NK-92 (cell line): ENCODE measurements around the gene PXDC1.

Experiments used
- DNase-seq: peaks from one replicate; lab custom pipeline; 2025; ENCODE audit not compliant: unreplicated experiment; lab: John Stamatoyannopoulos, UW

Gene PXDC1, protein sequence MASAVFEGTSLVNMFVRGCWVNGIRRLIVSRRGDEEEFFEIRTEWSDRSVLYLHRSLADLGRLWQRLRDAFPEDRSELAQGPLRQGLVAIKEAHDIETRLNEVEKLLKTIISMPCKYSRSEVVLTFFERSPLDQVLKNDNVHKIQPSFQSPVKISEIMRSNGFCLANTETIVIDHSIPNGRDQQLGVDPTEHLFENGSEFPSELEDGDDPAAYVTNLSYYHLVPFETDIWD

GRCh38 chr6:3751077-3751729 is at the start of gene PXDC1:
PXDC1 (minus strand) TSS chr6:3751713; CDS start chr6:3751531, 182 bp downstream.
- no peak for DNase-seq

DNA sequence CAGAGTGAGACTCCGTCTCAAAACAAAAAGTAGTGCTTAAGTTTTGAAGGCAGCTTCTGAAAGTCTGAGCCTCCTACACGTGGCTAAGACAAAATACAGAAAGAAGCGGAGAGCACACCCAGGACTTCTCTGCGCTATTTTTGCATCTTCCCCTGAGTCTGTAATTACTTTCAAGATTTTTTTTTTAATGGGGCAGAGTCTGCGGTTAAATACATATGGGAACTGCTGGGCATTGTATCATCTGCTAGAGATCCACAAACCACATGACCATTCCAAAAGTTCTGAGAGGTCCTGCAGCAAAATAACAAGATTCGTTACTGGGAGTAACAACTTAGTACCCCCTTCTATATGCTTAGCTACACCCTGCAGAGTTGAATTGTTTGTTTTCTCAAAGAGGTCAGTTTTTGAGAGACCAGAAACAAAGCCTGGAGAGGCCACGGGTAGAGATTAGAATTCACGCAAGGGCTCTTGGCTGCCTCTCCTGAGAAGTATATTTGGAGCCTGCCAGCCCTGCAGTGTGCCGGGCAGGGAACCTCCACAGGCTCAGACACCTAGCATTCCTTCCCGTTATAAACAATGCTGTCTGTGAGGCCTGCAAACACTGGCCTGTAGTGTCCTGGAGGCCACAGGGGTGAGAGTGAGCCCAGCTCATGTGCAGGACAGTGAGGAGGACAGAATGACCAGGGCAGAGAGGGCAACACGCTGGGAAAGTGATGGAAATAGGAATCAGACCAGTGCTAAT is 49.5 kb upstream of the PXDC1 start:
- DNase-seq, result no peak

GRCh38 chr6:3799719-3800118 is 48.2 kb upstream of the PXDC1 start:
- no peak for DNase-seq

DNA sequence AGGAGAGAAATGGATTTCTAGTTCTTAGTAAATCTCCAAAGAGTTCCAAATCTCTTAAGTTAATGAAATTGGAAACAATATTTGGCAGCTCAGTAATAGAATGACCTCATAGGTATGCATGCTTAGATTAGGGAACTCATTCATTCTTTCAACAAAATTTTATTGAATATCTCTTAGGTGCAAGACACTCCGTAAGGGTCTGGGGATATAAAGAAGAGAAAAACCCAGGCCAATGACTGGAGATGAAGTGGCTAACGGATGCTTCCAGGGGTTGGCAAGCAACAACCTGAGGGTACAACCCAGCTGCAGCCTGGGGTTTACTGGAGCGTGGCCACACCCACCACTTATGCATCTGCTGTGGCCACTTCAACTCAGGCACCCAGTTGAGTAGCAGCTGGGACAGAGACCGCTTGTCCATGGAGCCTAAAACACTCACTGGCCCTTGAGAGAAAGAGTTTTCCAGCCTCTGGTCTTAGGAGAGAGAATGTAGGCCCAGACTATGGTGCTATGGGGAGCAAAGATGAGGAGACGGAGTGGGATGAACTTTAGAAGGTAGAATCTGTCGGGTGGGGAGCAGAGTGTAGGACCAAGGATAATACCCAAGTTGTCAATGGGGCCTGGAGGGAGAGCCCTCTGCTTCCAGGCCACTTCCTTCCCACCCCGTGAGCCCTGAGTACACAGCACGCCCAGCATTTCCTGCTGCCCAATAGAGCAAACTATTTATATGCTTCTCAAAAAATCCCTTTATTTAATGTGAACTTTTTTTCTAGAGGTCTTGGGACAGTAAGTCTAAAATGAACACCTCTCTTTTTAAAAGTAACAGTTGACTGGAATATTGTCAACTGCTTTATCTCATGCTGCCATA is 46.8 kb upstream of the PXDC1 start:
- no peak for DNase-seq

DNA sequence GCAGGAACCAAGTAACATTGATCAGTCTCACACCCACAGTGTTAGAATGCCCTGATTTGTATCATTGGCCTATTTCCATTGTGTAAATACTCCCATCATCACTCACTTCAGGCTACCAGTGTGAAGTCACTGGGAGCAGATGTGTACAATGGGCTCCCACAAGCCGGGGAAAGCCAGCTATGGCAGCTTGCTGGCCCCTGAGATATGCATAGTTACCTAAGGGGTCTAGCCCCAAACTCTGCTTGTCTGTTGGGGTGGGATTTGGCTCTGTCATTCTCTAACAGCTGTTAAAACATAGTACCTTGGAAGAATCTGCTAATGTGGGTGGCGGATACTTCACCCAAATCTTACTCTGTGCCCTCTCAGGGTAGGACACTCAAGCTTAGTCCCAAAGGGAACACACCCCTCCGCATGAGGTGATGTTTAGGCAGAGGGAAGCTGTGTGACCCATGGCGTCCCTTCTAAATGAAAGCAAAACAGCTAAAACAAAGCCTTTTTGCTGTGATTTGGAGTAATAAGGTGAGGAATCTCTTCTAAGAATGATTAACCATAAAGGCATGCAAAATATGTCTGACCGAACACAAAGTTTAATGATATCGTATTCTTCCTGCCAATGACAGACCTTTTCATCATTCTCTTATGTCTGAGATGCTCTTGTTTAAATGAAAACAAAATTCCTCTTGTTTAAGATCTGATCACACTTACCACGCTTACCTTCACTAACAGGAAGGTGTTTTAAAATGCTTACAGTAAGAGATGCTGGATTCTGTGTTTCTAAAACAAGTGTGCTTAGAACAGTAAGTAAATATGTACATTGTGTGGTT is 45.9 kb upstream of the PXDC1 start:
- DNase-seq, result no peak

GRCh38 chr6:3796719-3797041 is 45.2 kb upstream of the PXDC1 start:
- DNase-seq, result no peak

DNA sequence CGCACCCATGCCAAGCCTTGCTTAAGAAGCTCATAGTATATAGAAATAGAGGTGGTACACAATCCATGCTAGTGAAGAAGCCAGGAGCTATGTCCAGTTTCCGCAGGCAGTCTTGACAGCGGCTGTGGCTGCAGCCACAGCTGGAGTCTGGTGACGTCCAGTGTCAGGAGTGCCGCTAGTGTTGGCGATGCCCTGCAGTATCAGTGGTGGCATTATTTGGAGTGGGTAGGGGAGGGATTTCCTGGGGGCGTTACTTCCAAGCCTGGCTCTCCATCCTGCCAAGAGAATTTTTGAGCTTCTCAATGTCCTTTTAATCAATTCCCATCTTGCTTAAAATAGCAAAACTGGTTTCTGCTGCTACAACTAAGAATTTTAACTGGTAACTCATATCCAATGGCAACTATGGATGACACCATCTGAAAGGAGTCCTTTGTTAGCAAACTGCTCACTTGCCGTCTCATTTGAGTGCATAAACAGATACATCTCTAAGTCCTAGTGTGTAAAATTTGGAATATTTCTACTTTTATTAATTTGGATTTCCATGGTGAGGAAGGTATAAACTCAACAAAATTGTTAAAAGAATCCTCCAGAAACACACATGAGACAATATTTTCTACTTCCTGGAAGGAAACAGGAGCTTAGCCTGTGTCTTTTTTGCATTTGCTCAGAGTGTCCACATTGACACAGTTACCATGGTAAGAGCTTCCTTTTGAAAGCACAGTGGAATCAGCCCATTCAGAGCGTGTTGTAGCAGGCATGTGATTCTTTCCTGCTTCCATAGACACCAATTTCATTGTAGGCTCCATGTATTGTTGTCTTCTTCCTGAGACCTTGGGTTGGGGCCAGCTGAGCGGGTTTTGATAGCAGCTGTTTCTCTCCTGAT is 44.6 kb upstream of the PXDC1 start:
- DNase-seq, result no peak

DNA sequence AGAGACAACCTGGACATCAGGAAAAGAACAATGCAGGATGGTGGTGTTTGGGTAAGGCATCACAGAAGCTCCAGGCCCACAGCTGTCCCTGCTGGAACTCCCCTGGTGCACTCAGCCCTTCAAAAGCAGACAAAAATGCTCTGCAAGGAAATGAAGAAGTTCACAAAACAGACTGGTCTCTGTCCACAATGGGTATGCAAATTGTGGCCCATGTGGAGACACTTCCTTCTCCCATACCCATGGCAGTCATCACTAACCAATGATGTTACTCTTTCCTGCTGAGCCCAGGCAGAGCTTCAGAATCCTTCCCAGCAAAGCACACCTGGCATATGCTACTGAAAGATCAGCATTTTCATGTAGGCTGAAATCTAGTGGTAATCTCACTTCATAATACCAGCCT is 42.6 kb upstream of the PXDC1 start:
- no peak for DNase-seq

- no peak for DNase-seq
Observed at GRCh38 chr6:3793545-3793944, 42.0 kb upstream of the PXDC1 start.

GRCh38 chr6:3791526-3792203 is 40.2 kb upstream of the PXDC1 start:
- no peak for DNase-seq

GRCh38 chr6:3789896-3790558 is 38.5 kb upstream of the PXDC1 start:
- no peak for DNase-seq

GRCh38 chr6:3789018-3789895 is 37.7 kb upstream of the PXDC1 start:
- no peak for DNase-seq

DNA sequence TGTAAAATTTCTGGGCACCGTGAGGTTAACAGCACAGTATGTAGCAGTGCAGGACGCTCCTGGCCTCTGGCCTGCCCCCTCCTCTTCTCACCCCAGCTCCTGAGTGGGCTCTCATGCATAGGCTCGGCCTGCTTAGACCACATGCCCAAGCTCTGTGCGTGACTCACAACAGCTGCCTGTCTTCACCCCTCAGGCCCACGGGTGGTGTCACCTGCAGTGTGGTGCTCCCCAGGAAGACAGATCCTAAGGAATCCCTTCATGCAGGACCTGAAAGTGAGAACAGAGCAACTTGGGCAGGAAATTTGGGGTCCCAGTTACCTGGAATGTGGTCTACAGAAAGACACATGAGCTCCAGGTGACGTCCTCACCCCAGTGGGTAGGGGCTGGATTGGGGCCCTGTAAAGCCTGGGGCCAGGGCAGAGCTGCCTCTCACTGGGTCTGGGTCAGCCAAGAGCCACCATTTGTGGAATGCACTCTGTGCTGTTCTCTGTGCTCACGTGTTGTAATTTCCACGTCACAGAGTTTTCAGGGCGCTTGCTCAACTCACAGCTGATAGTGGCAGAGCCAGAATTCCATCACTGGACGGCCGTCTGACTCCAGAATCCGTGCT is 37.0 kb upstream of the PXDC1 start:
- no peak for DNase-seq

DNA sequence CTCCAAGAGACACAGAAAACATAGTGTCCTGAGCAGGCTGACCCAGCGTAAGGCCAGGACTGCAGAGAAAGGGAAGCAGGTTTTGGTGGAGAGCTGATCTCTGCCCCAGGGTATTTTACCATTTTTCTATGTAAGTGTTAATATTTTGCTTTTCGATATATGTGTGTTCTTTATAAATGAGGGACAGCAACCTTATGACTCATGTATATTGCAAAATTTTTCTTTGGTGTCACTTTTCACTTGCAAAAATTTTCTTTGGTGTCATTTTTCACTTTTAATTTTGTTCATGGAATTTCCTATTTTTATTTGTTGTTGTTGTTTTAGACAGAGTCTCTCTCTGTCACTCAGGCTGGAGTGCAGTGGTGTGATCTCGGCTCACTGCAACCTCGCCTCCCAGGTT is 34.6 kb upstream of the PXDC1 start:
- no peak for DNase-seq

DNA sequence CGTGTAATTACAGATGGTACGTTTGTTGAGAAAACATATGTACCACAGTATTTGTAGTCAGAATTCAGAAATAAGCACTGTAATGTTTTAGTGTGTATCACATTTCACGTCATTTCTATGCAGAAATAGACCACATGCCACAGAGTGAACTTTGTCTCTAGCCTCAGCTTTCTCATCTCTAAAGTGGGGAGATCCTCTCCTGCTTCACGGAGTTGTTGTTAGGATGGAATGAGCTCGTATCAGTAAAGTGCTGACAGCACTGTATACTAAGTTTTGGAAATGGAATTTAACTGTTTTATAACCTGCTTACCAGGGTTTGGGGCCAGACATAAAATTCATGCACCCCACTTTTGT is 34.2 kb upstream of the PXDC1 start:
- DNase-seq, result no peak

- no peak for DNase-seq
Observed at GRCh38 chr6:3784885-3785744, 33.6 kb upstream of the PXDC1 start.
